ENCODE data around the gene LUC7L.

GRCh38 chr16:259814-260253 is 30.6 kb upstream of the LUC7L start:
- TF ChIP-seq CTCF (IDR thresholded peaks at IDR 0.05; ENCODE audit: low read depth, low read length, poor library complexity, severe bottlenecking) (no peak), EZH2phosphoT487 (IDR thresholded peaks at IDR 0.05; ENCODE audit: borderline replicate concordance, low read length) (no peak)

Measured in DOHH2 (cell line).